K562 (cell line): Measurements from ENCODE around the gene C16orf92. TPM values are rescaled to one million over a fixed set of nuclear protein-coding genes. Genes with fewer than 3 reads are reported as not detected.
A peak's percentile ranks its signal among the peaks of the same experiment; 100 is the strongest.

ENCODE experiments used
- ATAC-seq: fragments of 200-7000 bp; cut with Tn5 transposase; 3 replicates; pipeline ENCODE4 v1.9.1; 2020; ENCODE audit warnings: moderate library complexity
- BruUV-seq: library from RNA; stranded (reverse); fragments of 400-500 nt; replicated peaks from 2 replicates; lab custom pipeline; 2021; lab: Mats Ljungman, UMichigan
- CTCF ChIA-PET: fragments of 300-600 bp; formaldehyde crosslinking; extraction: SDS; loops from one replicate; lab custom pipeline; 2021; ENCODE audit warnings: low intra/inter-chr PET ratio; lab: Yijun Ruan, JAX
- POLR2A ChIA-PET: fragments of 300-600, 350-650 bp; sonication (Branson Sonifier 250); formaldehyde crosslinking; extraction: SDS; loops from one replicate; lab custom pipeline; 2021; ENCODE audit warnings: antibody characterized with exemption, inconsistent platforms; lab: Yijun Ruan, JAX
- DNase-seq, 4 experiments: peaks; one replicate each; pipeline versions ENCODE4 v3.0.0 to v3.0.0-alpha.2; 2011 to 2018; ENCODE audit warnings: low spot score in 3 of 4, mixed read lengths in 3 of 4; ENCODE audit errors: extremely low read depth in 1 of 4
- FAIRE-seq: peaks from 2 replicates; lab custom pipeline; 2011; peaks lifted over from hg19 to GRCh38; lab: Jason Lieb, UNC
- H2AFZ ChIP-seq: 2 replicates; pipeline ENCODE4 v1.6.0; 2011; ENCODE audit warnings: low read depth, low read length, control low read depth, inconsistent platforms
- H3K27ac ChIP-seq: fragments of 200-600 bp; 3 replicates; pipeline ENCODE4 v1.8.0; 2011; ENCODE audit warnings: low read depth, mild to moderate bottlenecking, control low read depth, inconsistent platforms, low read length, moderate library complexity, mixed read lengths; ENCODE audit errors: extremely low read depth
- H3K27me3 ChIP-seq, 2 experiments: fragments of 300-600 bp in 1 of 2; 2 replicates in 1 of 2; 3 replicates in 1 of 2; pipeline versions ENCODE4 v1.6.0 to v1.8.0; 2011; ENCODE audit warnings: inconsistent platforms in 2 of 2, low read length in 2 of 2, mild to moderate bottlenecking in 1 of 2, mixed read lengths in 1 of 2, moderate library complexity in 1 of 2; ENCODE audit not compliant: control insufficient read depth in 2 of 2, insufficient read depth in 2 of 2
- H3K36me3 ChIP-seq: fragments of 300-600 bp; 3 replicates; pipeline ENCODE4 v1.8.0; 2011; ENCODE audit warnings: mild to moderate bottlenecking, low read length, inconsistent platforms; ENCODE audit not compliant: control insufficient read depth, insufficient read depth
- H3K4me1 ChIP-seq, 2 experiments: fragments of 200-600 bp in 1 of 2; replicated peaks in 1 of 2; 2 replicates in 1 of 2; 3 replicates in 1 of 2; pipeline versions ENCODE4 v1.5.1 to v1.8.0; 2011; ENCODE audit warnings: inconsistent platforms in 2 of 2, low read length in 2 of 2, mild to moderate bottlenecking in 1 of 2, mixed read lengths in 1 of 2, moderate library complexity in 1 of 2; ENCODE audit not compliant: control insufficient read depth in 2 of 2, insufficient read depth in 2 of 2
- H3K4me2 ChIP-seq: 2 replicates; pipeline ENCODE4 v1.6.1; 2011; ENCODE audit warnings: low read length, control low read depth, inconsistent platforms, mixed read lengths; ENCODE audit not compliant: insufficient read depth
- H3K4me3 ChIP-seq: fragments of 200-600 bp; sonication (generic), shearing (Covaris generic); 2 replicates; pipeline ENCODE4 v1.5.1; 2016; ENCODE audit warnings: control low read depth, inconsistent platforms
- H3K79me2 ChIP-seq: fragments of 200-600 bp; 3 replicates; pipeline ENCODE4 v1.8.0; 2011; ENCODE audit warnings: low read length, inconsistent platforms; ENCODE audit not compliant: control insufficient read depth, insufficient read depth
- H3K9ac ChIP-seq, 2 experiments: 2 replicates each; pipeline versions ENCODE4 v1.6.0 to v1.6.1; 2011; ENCODE audit warnings: low read depth in 2 of 2, low read length in 2 of 2, control low read depth in 1 of 2, inconsistent platforms in 1 of 2, mild to moderate bottlenecking in 1 of 2, mixed read lengths in 1 of 2; ENCODE audit not compliant: insufficient read depth in 1 of 2
- H3K9me1 ChIP-seq: one replicate; pipeline ENCODE4 v1.6.0; 2011; ENCODE audit warnings: inconsistent platforms, mild to moderate bottlenecking, low read length, moderate library complexity; ENCODE audit not compliant: control insufficient read depth, insufficient read depth
- H3K9me3 ChIP-seq: replicated peaks from 2 replicates; pipeline ENCODE4 v1.5.1; 2011; ENCODE audit warnings: low read depth, low read length, inconsistent platforms; ENCODE audit not compliant: control insufficient read depth, insufficient read depth
- H4K20me1 ChIP-seq: replicated peaks from 2 replicates; pipeline ENCODE4 v1.6.1; 2011; ENCODE audit warnings: low read length, inconsistent platforms, mixed read lengths; ENCODE audit not compliant: control insufficient read depth, insufficient read depth
- CTBP1 ChIP-seq: fragments of 450-650 bp; IDR thresholded peaks from 2 replicates; pipeline ENCODE4 v1.6.1; 2016; ENCODE audit warnings: borderline replicate concordance
- DPF2 ChIP-seq: fragments of 450-650 bp; IDR thresholded peaks from 2 replicates; pipeline ENCODE4 v1.6.1; 2016
- ETV1 ChIP-seq: fragments of 450-650 bp; conservative IDR thresholded peaks from 2 replicates; pipeline ENCODE4 v1.6.1; 2016; ENCODE audit warnings: missing genetic modification characterization, control low read depth, low read depth, missing compliant biosample characterization
- HMG20B ChIP-seq: fragments of 250-450 bp; sonication (Bioruptor Pico); IDR thresholded peaks from 2 replicates; pipeline ENCODE4 v1.5.0; 2021; ENCODE audit warnings: mild to moderate bottlenecking
- ID3 ChIP-seq, 2 experiments: fragments of 250-450 bp in 1 of 2; fragments of 450-650 bp in 1 of 2; sonication (Bioruptor Pico) in 1 of 2; IDR thresholded peaks; 2 replicates each; pipeline versions ENCODE4 v1.6.1 to v1.8.0; 2016 to 2021; ENCODE audit warnings: mild to moderate bottlenecking in 2 of 2, moderate library complexity in 2 of 2, missing compliant biosample characterization in 1 of 2, missing genetic modification characterization in 1 of 2
- MTA3 ChIP-seq: fragments of 450-650 bp; formaldehyde crosslinking; IDR thresholded peaks from 2 replicates; pipeline ENCODE4 v1.6.1; 2017; ENCODE audit warnings: mild to moderate bottlenecking, borderline replicate concordance
- NBN ChIP-seq: fragments of 450-650 bp; IDR thresholded peaks from 2 replicates; pipeline ENCODE4 v1.6.1; 2016; ENCODE audit warnings: low read depth, mild to moderate bottlenecking
- POU5F1 ChIP-seq: fragments of 150-350 bp; IDR thresholded peaks from 2 replicates; pipeline ENCODE4 v1.6.1; 2014; ENCODE audit warnings: borderline replicate concordance, low read length, low read depth, mild to moderate bottlenecking; ENCODE audit not compliant: partially characterized antibody
- SMARCA5 ChIP-seq: fragments of 450-650 bp; IDR thresholded peaks from 2 replicates; pipeline ENCODE4 v1.6.1; 2016
- SOX6 ChIP-seq: fragments of 450-650 bp; IDR thresholded peaks from 2 replicates; pipeline ENCODE4 v1.6.1; 2014; ENCODE audit warnings: mild to moderate bottlenecking
- TCFL5 ChIP-seq: fragments of 250-450 bp; sonication (Bioruptor Pico); conservative IDR thresholded peaks from 2 replicates; pipeline ENCODE4 v1.6.1; 2021; ENCODE audit warnings: mild to moderate bottlenecking, moderate library complexity, matching md5 sums
- XRCC4 ChIP-seq: IDR thresholded peaks from one replicate; pipeline ENCODE4 v1.6.1; 2011; ENCODE audit not compliant: insufficient read depth, insufficient read length; ENCODE audit errors: extremely low read depth
- ZBTB9 ChIP-seq: fragments of 450-650 bp; formaldehyde crosslinking; IDR thresholded peaks from 2 replicates; pipeline ENCODE4 v1.4.0; 2020; ENCODE audit warnings: mild to moderate bottlenecking, moderate library complexity
- ZNF143 ChIP-seq: sonication (generic); formaldehyde crosslinking; IDR thresholded peaks from 2 replicates; pipeline ENCODE4 v1.9.0; 2022; ENCODE audit warnings: mild to moderate bottlenecking, missing genetic modification reagents
- ZNF277 ChIP-seq: fragments of 250-450 bp; sonication (Bioruptor Pico); IDR thresholded peaks from 2 replicates; pipeline ENCODE4 v1.8.0; 2022; ENCODE audit warnings: inconsistent platforms, mild to moderate bottlenecking, moderate library complexity, borderline replicate concordance
- ZNF431 ChIP-seq: sonication (generic); formaldehyde crosslinking; IDR thresholded peaks from 2 replicates; pipeline ENCODE4 v1.8.0; 2022; ENCODE audit warnings: mild to moderate bottlenecking, missing genetic modification reagents
- ZNF444 ChIP-seq: fragments of 250-450 bp; sonication (Bioruptor Pico); IDR thresholded peaks from 2 replicates; pipeline ENCODE4 v1.4.0; 2020; ENCODE audit warnings: mild to moderate bottlenecking, moderate library complexity
- ZNF561 ChIP-seq: fragments of 450-650 bp; formaldehyde crosslinking; conservative IDR thresholded peaks from 2 replicates; pipeline ENCODE4 v1.4.0; 2020; ENCODE audit warnings: mild to moderate bottlenecking, moderate library complexity
- ZSCAN29 ChIP-seq: fragments of 450-650 bp; IDR thresholded peaks from 2 replicates; pipeline ENCODE4 v1.6.1; 2017
- WGBS: fragments of 100-300 bp; shearing (Covaris generic); methylation state at CpG from one replicate; pipeline ENCODE4 v1.1.6; 2016; ENCODE audit warnings: low coverage, mixed read lengths; ENCODE audit not compliant: insufficient coverage; ENCODE audit errors: missing lambda C conversion rate; 5-methylcytosine and 5-hydroxymethylcytosine counted together
- in situ Hi-C: fragments of 300-500 bp; cut with MboI; formaldehyde crosslinking; loops from 4 replicates; pipeline ENCODE4 v1.15.0; 2018; ENCODE audit warnings: inconsistent platforms, mixed read lengths
- intact Hi-C: fragments of 100-400 bp; cut with micrococcal nuclease; formaldehyde crosslinking; loops from 2 replicates; pipeline ENCODE4 v1.14.2; 2022
- polyA plus RNA-seq, 8 experiments: library from polyadenylated mRNA; depleted of rRNA in 4 of 8; stranded (reverse) in 5 of 8; unstranded in 3 of 8; fragments of >200 nt; fragmentation: Nextera tagmentation in 2 of 8; fragmentation: Illumina TruSeq in 1 of 8; extraction: Ambion mirVana in 2 of 8; extraction: Trizol in 1 of 8; gene quantifications; 2 replicates each; pipeline versions ENCODE4 v1.2.1 to v1.2.3, GENCODE V29; 2011 to 2014; ENCODE audit warnings: inconsistent platforms in 1 of 8, missing spikeins in 1 of 8
- total RNA-seq, 7 experiments: library from RNA; depleted of rRNA in 6 of 7; stranded (reverse); fragments of >200 nt in 6 of 7; fragmentation: Illumina TruSeq in 2 of 7; extraction: Trizol in 2 of 7; gene quantifications; 2 replicates each; pipeline versions ENCODE4 v1.2.1 to v1.2.3, GENCODE V29; 2011 to 2021; ENCODE audit warnings: low replicate concordance in 1 of 7

Gene C16orf92
- total and polyA plus RNA-seq, 9 of the 15 experiments (the other 6 are each of a cell fraction or from before 2014, with no cell fraction given) = not detected

- FAIRE-seq (peak; percentile 48), ATAC-seq (no peak), DNase-seq (peak in 1 of 4 experiments; percentile 33)
- in situ Hi-C loops (no loop called here), intact Hi-C loops (no loop called here)
- Histone ChIP-seq H3K27ac (no peak overlapping the region), H3K9me1 (no peaks in the 10 kb centered on the region), H4K20me1 (no peaks in the 10 kb centered on the region), H3K4me3 (no peak overlapping the region), H3K4me2 (no peak overlapping the region), H3K9me3 (no peaks in the 10 kb centered on the region), H3K36me3 (peaks cover 67% of the 10 kb centered on the region; the same call in 2 of the 3 replicates), H3K27me3 (no peaks in the 10 kb centered on the region), H3K79me2 (peaks cover 15% of the 10 kb centered on the region), H2AFZ (no peak overlapping the region), H3K9ac (peak overlapping the region in 1 of 2 experiments; percentile 83; a peak in 2 of 4 replicates), H3K4me1 (peaks cover 16 to 55% of the 10 kb centered on the region in 2 experiments; a peak in 4 of 5 replicates)
- ChIA-PET POLR2A (interaction anchor here (0.6 to 4.2 kb wide), 6 partner anchors 12 to 66 kb away, joined by 3 to 20 read pairs (median 6); no protein-coding TSS in a partner anchor), CTCF (no interaction called here)
- WGBS = 55% methylated on average over 7 of the region's 7 CpGs
- no TSS peak for BruUV-seq
- TF ChIP-seq NBN (no peak), HMG20B (no peak), SOX6 (no peak), ZNF431 (CRISPR knock-in tag) (no peak), ETV1 (no peak), ZNF561 (CRISPR knock-in tag) (no peak), TCFL5 (no peak), SMARCA5 (no peak), ZNF444 (no peak), DPF2 (no peak), POU5F1 (no peak), ZSCAN29 (no peak), MTA3 (no peak), ZNF143 (CRISPR knock-in tag) (no peak), ID3 (CRISPR knock-in tag; IDR thresholded peaks at IDR 0.05) (no peak), ID3 (tag; IDR thresholded peaks at IDR 0.05) (no peak), XRCC4 (no peak), CTBP1 (no peak), ZBTB9 (CRISPR knock-in tag) (no peak), ZNF277 (CRISPR knock-in tag) (no peak)
Observed at GRCh38 chr16:29992344-29992967, 30.5 kb upstream of the C16orf92 start.
